ENCODE measurements around the gene MEIKIN. TPM values are rescaled to one million over a fixed set of nuclear protein-coding genes. Genes with fewer than 3 reads are reported as not detected.

The MEIKIN gene
- total and polyA plus RNA-seq, 4 donors = 0.42 to 0.51 TPM; not detected in 2

GRCh38 chr5:131763968-131764367 lies 181.5 kb downstream of the MEIKIN start:
- peaks cover 0 to 2% (median under 1%) of the 10 kb centered on the region in 4 donors for H3K36me3 ChIP-seq (ENCODE audit: control insufficient read depth in 4 of 4, insufficient read depth in 3 of 4, low read depth in 1 of 4, low read length in 3 of 4)
- H3K4me3 ChIP-seq (ENCODE audit: low read depth in 1 of 3, low read length in 3 of 3) = no peak overlapping the region
- H3K4me1 ChIP-seq (ENCODE audit: control insufficient read depth in 4 of 4, insufficient read depth in 4 of 4, low read length in 3 of 4) = peaks cover 0 to 5% (median 1%) of the 10 kb centered on the region in 4 donors
- TF ChIP-seq EGR1 (IDR thresholded peaks at IDR 0.05; ENCODE audit: low read depth in 2 of 2) (no peak), YY1 (IDR thresholded peaks at IDR 0.05) (no peak), JUND (IDR thresholded peaks at IDR 0.05) (no peak), TAF1 (conservative IDR thresholded peaks at IDR 0.05) (no peak), CTCF (IDR thresholded peaks at IDR 0.05; ENCODE audit: low read depth, low read length, missing input control) (no peak), RXRA (IDR thresholded peaks at IDR 0.05) (no peak), REST (IDR thresholded peaks at IDR 0.05) (no peak), GABPA (IDR thresholded peaks at IDR 0.05 in 1 of 2, conservative IDR thresholded peaks at IDR 0.05 in 1 of 2) (no peak), ATF3 (IDR thresholded peaks at IDR 0.05) (no peak), SP1 (IDR thresholded peaks at IDR 0.05) (no peak), FOXA1 (IDR thresholded peaks at IDR 0.05) (no peak), FOXA2 (IDR thresholded peaks at IDR 0.05) (no peak), RAD21 (IDR thresholded peaks at IDR 0.05) (no peak), HNF4A (conservative IDR thresholded peaks at IDR 0.05) (no peak), HNF4G (IDR thresholded peaks at IDR 0.05) (no peak), NR2F2 (IDR thresholded peaks at IDR 0.05) (no peak)
- TF ChIP-seq, protein P1, sequence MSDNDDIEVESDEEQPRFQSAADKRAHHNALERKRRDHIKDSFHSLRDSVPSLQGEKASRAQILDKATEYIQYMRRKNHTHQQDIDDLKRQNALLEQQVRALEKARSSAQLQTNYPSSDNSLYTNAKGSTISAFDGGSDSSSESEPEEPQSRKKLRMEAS (IDR thresholded peaks at IDR 0.05) = no peak
- TF ChIP-seq, protein P2, sequence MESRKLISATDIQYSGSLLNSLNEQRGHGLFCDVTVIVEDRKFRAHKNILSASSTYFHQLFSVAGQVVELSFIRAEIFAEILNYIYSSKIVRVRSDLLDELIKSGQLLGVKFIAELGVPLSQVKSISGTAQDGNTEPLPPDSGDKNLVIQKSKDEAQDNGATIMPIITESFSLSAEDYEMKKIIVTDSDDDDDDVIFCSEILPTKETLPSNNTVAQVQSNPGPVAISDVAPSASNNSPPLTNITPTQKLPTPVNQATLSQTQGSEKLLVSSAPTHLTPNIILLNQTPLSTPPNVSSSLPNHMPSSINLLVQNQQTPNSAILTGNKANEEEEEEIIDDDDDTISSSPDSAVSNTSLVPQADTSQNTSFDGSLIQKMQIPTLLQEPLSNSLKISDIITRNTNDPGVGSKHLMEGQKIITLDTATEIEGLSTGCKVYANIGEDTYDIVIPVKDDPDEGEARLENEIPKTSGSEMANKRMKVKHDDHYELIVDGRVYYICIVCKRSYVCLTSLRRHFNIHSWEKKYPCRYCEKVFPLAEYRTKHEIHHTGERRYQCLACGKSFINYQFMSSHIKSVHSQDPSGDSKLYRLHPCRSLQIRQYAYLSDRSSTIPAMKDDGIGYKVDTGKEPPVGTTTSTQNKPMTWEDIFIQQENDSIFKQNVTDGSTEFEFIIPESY (IDR thresholded peaks at IDR 0.05) = no peak
- no peaks in the 10 kb centered on the region for H3K9me3 ChIP-seq (ENCODE audit: control insufficient read depth in 4 of 4, low read length in 3 of 4)
- no peak overlapping the region for H3K9ac ChIP-seq (ENCODE audit: low read depth in 1 of 2, low read length in 2 of 2)
- H3K27me3 ChIP-seq (ENCODE audit: control insufficient read depth in 4 of 4, insufficient read depth in 4 of 4, low read length in 3 of 4) = no peaks in the 10 kb centered on the region
- H3K27ac ChIP-seq (ENCODE audit: low read depth in 1 of 2, low read length in 2 of 2) = no peak overlapping the region
- WGBS = 99% methylated on average over 3 of the region's 3 CpGs
- no peak for DNase-seq (ENCODE audit: low spot score)
